ENCODE data around the gene SIK2. TPM values are rescaled to one million over a fixed set of nuclear protein-coding genes. Genes with fewer than 3 reads are reported as not detected.

The SIK2 gene
- total RNA-seq, 4 donors from 2014 or later, result 20.7 to 35.0 (median 26.8) TPM

GRCh38 chr11:111736621-111737443, 134.6 kb downstream of the SIK2 start:
- Histone ChIP-seq H3K36me3 (peaks cover 9% of the 10 kb centered on the region in 2 donors), H3K27ac (peak overlapping the region; percentile 97 to 99 (median 98)), H3K4me1 (peaks cover 41 to 64% of the 10 kb centered on the region in 2 donors), H3K9me3 (no peaks in the 10 kb centered on the region), H3K27me3 (no peaks in the 10 kb centered on the region), H3K4me3 (replicated peaks in 1 of 3) (no peak overlapping the region)
- DNase-seq, result no peak
- intact Hi-C loops (cut with DNase I), result no loop called here
- TF ChIP-seq, protein P1, sequence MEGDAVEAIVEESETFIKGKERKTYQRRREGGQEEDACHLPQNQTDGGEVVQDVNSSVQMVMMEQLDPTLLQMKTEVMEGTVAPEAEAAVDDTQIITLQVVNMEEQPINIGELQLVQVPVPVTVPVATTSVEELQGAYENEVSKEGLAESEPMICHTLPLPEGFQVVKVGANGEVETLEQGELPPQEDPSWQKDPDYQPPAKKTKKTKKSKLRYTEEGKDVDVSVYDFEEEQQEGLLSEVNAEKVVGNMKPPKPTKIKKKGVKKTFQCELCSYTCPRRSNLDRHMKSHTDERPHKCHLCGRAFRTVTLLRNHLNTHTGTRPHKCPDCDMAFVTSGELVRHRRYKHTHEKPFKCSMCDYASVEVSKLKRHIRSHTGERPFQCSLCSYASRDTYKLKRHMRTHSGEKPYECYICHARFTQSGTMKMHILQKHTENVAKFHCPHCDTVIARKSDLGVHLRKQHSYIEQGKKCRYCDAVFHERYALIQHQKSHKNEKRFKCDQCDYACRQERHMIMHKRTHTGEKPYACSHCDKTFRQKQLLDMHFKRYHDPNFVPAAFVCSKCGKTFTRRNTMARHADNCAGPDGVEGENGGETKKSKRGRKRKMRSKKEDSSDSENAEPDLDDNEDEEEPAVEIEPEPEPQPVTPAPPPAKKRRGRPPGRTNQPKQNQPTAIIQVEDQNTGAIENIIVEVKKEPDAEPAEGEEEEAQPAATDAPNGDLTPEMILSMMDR (IDR thresholded peaks at IDR 0.05), result no peak
- TF ChIP-seq POLR2A (IDR thresholded peaks at IDR 0.05), result no peak
- WGBS, 2 donors, result 74 to 78% methylated on average over 13 to 15 of the region's 15 CpGs

- 67 to 68% methylated on average over 13 to 14 of the region's 14 CpGs for WGBS, 2 donors
Measured at GRCh38 chr11:111737444-111738210, 135.4 kb downstream of the SIK2 start.

DNA sequence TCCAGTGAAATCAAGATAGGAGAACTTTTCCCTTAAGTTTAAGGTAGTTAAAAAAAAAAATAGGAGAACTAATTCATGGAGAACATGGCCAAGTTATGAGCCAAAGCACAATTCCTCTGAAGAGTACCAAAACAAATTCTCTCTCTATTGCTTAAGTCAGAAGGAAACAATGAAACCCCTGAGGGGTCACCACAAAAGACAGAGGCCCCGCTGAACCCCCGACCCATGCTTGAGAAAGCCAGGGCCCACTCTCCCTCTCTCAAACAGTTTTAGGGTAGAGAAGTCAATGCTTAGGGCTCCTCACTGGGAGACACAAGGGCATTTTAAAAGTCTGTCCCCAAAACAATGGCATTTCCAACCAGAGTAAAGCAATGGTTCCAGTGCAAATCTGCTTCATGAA, 137.1 kb downstream of the SIK2 start:
- intact Hi-C loops (cut with DNase I), result no loop called here
- Histone ChIP-seq H3K27ac (peak overlapping the region; percentile 6 to 97 (median 8)), H3K4me3 (replicated peaks in 1 of 3) (no peak overlapping the region), H3K27me3 (no peaks in the 10 kb centered on the region), H3K9me3 (no peaks in the 10 kb centered on the region), H3K4me1 (peaks cover 27 to 39% of the 10 kb centered on the region in 2 donors), H3K36me3 (peaks cover 18 to 25% of the 10 kb centered on the region in 2 donors)
- TF ChIP-seq, protein P1 (IDR thresholded peaks at IDR 0.05), result no peak
- DNase-seq, result no peak
- 88 to 100% methylated on average over 2 of the region's 2 CpGs for WGBS, 2 donors

More at GRCh38 chr11:111737444-111738210, 135.4 kb downstream of the SIK2 start:
- intact Hi-C loops (cut with DNase I), result no loop called here
- Histone ChIP-seq H3K27ac (peak overlapping the region; percentile 97 to 99 (median 98)), H3K4me3 (replicated peaks in 1 of 3) (no peak overlapping the region), H3K9me3 (no peaks in the 10 kb centered on the region), H3K36me3 (peaks cover 9 to 10% of the 10 kb centered on the region in 2 donors), H3K4me1 (peaks cover 41 to 56% of the 10 kb centered on the region in 2 donors), H3K27me3 (no peaks in the 10 kb centered on the region)
- no peak for TF ChIP-seq POLR2A (IDR thresholded peaks at IDR 0.05)
- TF ChIP-seq, protein P1 (IDR thresholded peaks at IDR 0.05), result no peak
- DNase-seq, result no peak

DNA sequence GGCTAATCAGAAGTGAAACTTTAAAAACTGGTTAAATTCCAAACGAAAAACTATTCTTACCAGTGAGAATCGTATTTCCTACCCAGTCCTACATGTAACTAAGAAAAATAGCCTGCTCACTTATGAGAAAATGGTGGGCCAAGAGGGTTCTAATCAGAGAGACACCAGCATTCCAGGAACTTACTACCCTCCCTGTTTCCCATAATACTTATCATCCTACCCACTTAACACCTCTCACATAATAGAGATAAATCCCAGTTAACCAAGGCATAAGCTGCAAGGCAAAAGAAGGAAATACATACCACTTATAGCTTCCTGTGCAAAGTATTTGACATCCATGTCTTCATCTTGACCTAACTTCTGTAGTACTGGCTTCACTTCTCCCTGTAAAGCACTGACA, 139.5 kb downstream of the SIK2 start:
- H3K27ac ChIP-seq, result no peak overlapping the region
- peaks cover 18 to 28% of the 10 kb centered on the region in 2 donors for H3K36me3 ChIP-seq
- H3K4me3 ChIP-seq (replicated peaks in 1 of 3), result no peak overlapping the region
- 85 to 93% methylated on average over 2 of the region's 2 CpGs for WGBS, 2 donors
- intact Hi-C loops (cut with DNase I), result no loop called here
- H3K27me3 ChIP-seq, result no peaks in the 10 kb centered on the region
- H3K9me3 ChIP-seq, result no peaks in the 10 kb centered on the region
- peaks cover 10 to 35% of the 10 kb centered on the region in 2 donors for H3K4me1 ChIP-seq
- TF ChIP-seq, protein P1 (IDR thresholded peaks at IDR 0.05), result no peak
- TF ChIP-seq POLR2A (IDR thresholded peaks at IDR 0.05), result no peak
- no peak for DNase-seq

Measured in thyroid gland (tissue), 4 donors.